ENCODE data around the gene DSG4.

DSG4 gene

GRCh38 chr18:31446854-31447253, 70.3 kb downstream of the DSG4 start:
- no peak for DNase-seq (ENCODE audit: low read depth in 2 of 2, low spot score in 1 of 2)

DNA sequence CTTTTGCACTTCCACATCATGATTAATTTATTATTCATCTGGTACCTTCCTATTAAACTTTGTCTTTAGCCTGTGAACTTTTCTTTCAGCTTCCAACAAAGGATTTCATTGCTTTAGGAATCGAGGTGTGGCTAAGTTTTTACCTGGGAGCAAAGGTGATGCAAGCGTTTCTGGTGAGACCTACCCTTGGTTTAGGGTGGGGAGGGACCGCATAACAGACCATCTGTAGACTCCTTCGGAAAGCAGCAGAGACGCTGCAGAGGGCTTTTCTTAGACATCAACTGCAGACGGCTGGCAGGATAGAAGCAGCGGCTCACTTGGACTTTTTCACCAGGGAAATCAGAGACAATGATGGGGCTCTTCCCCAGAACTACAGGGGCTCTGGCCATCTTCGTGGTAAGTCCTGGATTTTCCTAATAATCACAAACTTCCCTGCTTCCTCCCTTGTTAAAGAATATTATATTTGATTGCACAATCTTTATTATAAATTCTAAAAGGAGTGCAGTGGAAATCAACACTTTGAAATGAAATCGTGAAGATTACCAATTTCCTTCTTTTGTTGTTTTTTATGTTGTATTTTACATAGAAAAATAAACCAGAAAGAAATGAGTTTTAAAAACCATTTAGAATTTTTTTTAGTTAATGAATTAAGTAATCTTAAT, 71.1 kb downstream of the DSG4 start, which contains the start of gene DSG3:
DSG3 (plus strand) TSS at position 212 of the 662 bp plus-strand sequence; CDS start at position 349, 137 bp downstream.
- no peak for DNase-seq (ENCODE audit: low read depth in 2 of 2, low spot score in 1 of 2)

DNA sequence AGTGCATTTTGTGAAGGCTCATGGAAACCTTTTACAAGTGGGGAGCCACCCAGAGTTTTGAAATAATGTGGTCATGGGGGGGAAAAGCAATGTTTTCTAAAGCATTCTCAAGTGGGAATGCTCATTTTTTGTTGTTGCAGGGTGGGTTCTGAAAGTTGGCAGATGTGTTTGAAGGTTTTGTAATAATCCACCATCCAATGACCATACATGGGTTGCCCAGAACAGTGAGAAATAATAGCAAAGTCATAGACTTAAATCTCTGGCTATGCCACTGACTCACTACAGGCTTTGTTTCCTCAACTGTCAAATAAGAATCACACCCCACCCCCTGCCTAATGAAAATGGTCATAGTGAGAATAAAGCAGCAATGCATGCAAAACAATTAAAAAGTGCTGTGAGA, 73.8 kb downstream of the DSG4 start:
- no peak for DNase-seq (ENCODE audit: low read depth in 2 of 2, low spot score in 1 of 2)

DNA sequence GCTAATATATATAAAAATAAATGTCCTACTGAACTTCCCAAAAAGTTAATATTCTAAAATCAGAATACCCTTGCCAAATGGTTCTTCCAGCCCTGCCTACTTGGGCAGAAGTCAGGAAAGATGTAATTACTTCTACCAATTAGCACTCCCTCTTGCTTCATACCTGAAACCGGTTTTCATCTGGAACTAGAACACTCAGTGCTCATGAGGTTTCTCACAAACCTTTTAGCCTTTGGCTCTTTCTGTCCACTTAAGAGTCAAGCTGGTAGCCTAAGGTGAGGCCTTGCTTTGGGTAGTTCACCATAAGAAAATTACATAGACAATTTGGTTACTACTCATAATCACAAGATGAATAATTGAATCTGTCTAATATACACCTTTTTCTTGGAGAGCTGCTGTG, 75.0 kb downstream of the DSG4 start:
- DNase-seq (ENCODE audit: low read depth in 2 of 2, low spot score in 1 of 2), result no peak

GRCh38 chr18:31454066-31454708, 77.6 kb downstream of the DSG4 start:
- no peak for DNase-seq (ENCODE audit: low read depth in 2 of 2, low spot score in 1 of 2)
